ENCODE measurements around the gene CD79B.
"Not testable (repeated sequence)": the region's sequence is repeated elsewhere in the genome, so short reads cannot be mapped to it uniquely, and the experiment has no call there.

Gene CD79B

GRCh38 chr17:63930951-63931575, 1.1 kb downstream of the CD79B start:
- DNase-seq: no peak

- DNase-seq: no peak
Measured at GRCh38 chr17:63929860-63930766, 2.0 kb downstream of the CD79B start.

- DNase-seq: no peak
Measured at GRCh38 chr17:63928966-63929695, 3.0 kb downstream of the CD79B start.

GRCh38 chr17:63928172-63928666, 3.9 kb downstream of the CD79B start:
- DNase-seq: no peak

- DNase-seq: no peak
Measured at GRCh38 chr17:63927464-63928171, 4.5 kb downstream of the CD79B start.

- no peak for DNase-seq
Measured at GRCh38 chr17:63926164-63926563, 6.0 kb downstream of the CD79B start.

GRCh38 chr17:63925615-63926014, 6.5 kb downstream of the CD79B start:
- DNase-seq: no peak

GRCh38 chr17:63922402-63922801, 9.7 kb downstream of the CD79B start:
- not testable (repeated sequence) for DNase-seq

- not testable (repeated sequence) for DNase-seq
Measured at GRCh38 chr17:63920779-63921178, 11.4 kb downstream of the CD79B start.

- not testable (repeated sequence) for DNase-seq
Measured at GRCh38 chr17:63920050-63920449, 12.1 kb downstream of the CD79B start.

- DNase-seq: no peak
Measured at GRCh38 chr17:63919311-63919723, 12.8 kb downstream of the CD79B start.

GRCh38 chr17:63918789-63919305, 13.3 kb downstream of the CD79B start, which contains the start of gene GH1:
GH1 (minus strand) TSS chr17:63918839; CDS start chr17:63918776, 63 bp downstream.
- not testable (repeated sequence) for DNase-seq

- no peak for DNase-seq
Measured at GRCh38 chr17:63918305-63918704, 13.8 kb downstream of the CD79B start.

GRCh38 chr17:63917646-63918045, 14.5 kb downstream of the CD79B start:
- DNase-seq: no peak

GRCh38 chr17:63917206-63917605, 14.9 kb downstream of the CD79B start:
- not testable (repeated sequence) for DNase-seq

GRCh38 chr17:63916566-63917185, 15.5 kb downstream of the CD79B start:
- DNase-seq: no peak

GRCh38 chr17:63915753-63916152, 16.4 kb downstream of the CD79B start:
- DNase-seq: not testable (repeated sequence)

GRCh38 chr17:63914471-63914870, 17.7 kb downstream of the CD79B start:
- DNase-seq: no peak

GRCh38 chr17:63911657-63912100, 20.5 kb downstream of the CD79B start:
- DNase-seq: no peak

GRCh38 chr17:63911041-63911635, 21.0 kb downstream of the CD79B start, which contains the start of gene CSHL1:
CSHL1 (minus strand) TSS chr17:63911258; CDS start chr17:63911196, 62 bp downstream.
- DNase-seq: no peak

- no peak for DNase-seq
Measured at GRCh38 chr17:63910096-63910495, 22.0 kb downstream of the CD79B start.

Measured in right forelimb (tissue), 1 donor.